ENCODE data around the gene MAP3K6. TPM values are rescaled to one million over a fixed set of nuclear protein-coding genes. Genes with fewer than 3 reads are reported as not detected.

MAP3K6 gene, protein sequence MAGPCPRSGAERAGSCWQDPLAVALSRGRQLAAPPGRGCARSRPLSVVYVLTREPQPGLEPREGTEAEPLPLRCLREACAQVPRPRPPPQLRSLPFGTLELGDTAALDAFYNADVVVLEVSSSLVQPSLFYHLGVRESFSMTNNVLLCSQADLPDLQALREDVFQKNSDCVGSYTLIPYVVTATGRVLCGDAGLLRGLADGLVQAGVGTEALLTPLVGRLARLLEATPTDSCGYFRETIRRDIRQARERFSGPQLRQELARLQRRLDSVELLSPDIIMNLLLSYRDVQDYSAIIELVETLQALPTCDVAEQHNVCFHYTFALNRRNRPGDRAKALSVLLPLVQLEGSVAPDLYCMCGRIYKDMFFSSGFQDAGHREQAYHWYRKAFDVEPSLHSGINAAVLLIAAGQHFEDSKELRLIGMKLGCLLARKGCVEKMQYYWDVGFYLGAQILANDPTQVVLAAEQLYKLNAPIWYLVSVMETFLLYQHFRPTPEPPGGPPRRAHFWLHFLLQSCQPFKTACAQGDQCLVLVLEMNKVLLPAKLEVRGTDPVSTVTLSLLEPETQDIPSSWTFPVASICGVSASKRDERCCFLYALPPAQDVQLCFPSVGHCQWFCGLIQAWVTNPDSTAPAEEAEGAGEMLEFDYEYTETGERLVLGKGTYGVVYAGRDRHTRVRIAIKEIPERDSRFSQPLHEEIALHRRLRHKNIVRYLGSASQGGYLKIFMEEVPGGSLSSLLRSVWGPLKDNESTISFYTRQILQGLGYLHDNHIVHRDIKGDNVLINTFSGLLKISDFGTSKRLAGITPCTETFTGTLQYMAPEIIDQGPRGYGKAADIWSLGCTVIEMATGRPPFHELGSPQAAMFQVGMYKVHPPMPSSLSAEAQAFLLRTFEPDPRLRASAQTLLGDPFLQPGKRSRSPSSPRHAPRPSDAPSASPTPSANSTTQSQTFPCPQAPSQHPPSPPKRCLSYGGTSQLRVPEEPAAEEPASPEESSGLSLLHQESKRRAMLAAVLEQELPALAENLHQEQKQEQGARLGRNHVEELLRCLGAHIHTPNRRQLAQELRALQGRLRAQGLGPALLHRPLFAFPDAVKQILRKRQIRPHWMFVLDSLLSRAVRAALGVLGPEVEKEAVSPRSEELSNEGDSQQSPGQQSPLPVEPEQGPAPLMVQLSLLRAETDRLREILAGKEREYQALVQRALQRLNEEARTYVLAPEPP (N-terminal part only)
- total RNA-seq (2021), result 7.0 and 7.7 TPM in 2 replicates
- long read RNA-seq, full-length matches to known transcripts, result 1 of 15 reads
- long read RNA-seq, partial matches to known transcripts, result 11 of 15 reads
- long read RNA-seq, other reads (novel, unspliced or antisense), result 3 of 15 reads

DNA sequence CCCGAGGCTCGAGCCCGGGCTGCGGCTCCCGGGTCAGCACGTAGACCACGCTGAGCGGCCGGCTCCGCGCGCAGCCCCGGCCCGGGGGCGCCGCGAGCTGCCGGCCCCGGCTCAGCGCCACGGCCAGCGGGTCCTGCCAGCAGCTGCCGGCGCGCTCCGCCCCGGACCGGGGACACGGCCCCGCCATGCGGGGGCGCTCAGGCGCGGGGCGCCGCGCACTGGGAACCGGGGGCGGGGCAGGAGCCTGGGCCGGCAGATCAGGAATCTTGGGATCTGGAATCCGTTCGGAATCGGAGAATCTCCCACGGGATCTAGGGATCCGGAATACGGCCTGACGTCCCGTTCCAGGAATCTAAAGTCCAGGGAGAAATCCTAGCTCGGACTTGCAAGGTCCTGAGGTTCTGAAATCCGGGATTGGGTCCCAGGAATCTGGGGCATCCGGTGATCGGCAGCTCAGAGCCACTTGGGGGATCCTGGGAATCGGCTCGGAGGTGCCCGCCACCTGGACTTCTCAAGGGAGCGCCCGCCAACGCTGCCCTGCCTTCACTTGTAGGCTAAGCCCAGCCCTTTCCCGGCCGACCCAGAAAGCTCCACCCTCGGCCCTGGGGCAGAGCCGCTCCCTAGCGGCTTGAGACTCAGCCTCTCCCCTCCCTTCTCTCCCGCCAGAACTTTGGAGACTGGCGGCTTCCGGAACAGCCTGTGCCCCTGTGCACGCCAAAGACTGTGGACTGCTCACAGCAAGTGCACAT lies at the start of gene MAP3K6:
Gene MAP3K6, minus strand, starts transcription at position 551 of the 749 bp plus-strand sequence. Its CDS starts 364 bp downstream, at position 187.
- Histone ChIP-seq H3K9me3 (ENCODE audit: control insufficient read depth, low read depth, low read length) (no peaks in the 10 kb centered on the region), H2BK12ac (ENCODE audit: insufficient read length, low read depth, low read length) (no peak within 1 kb of the TSS), H3K4ac (ENCODE audit: low read depth, low read length) (no peak within 1 kb of the TSS), H3K18ac (ENCODE audit: insufficient read length, low read depth, low read length) (peak within 1 kb of the TSS; percentile 23), H4K91ac (ENCODE audit: insufficient read length, low read depth, low read length) (no peak within 1 kb of the TSS), H2AK5ac (ENCODE audit: insufficient read length, low read length) (no peak within 1 kb of the TSS), H3K27ac (ENCODE audit: insufficient read length, low read depth, low read length) (no peak within 1 kb of the TSS), H3K4me1 (ENCODE audit: insufficient read depth, low read length) (no peaks in the 10 kb centered on the region; the same call in 1 of the 2 replicates), H3K23me2 (ENCODE audit: insufficient read length, low read depth, low read length, poor library complexity, severe bottlenecking) (peaks cover 9% of the 10 kb centered on the region), H3K79me2 (ENCODE audit: insufficient read depth, low read length) (no peaks in the 10 kb centered on the region), H3K4me2 (ENCODE audit: insufficient read depth, insufficient read length, low read length) (peak within 1 kb of the TSS; percentile 79), H4K8ac (replicated peaks; ENCODE audit: insufficient read length, low read depth, low read length) (no peak within 1 kb of the TSS), H3K9ac (ENCODE audit: extremely low read depth, insufficient read length, low read length) (peak within 1 kb of the TSS; percentile 63), H3K79me1 (ENCODE audit: insufficient read depth, low read depth, low read length, poor library complexity, severe bottlenecking) (no peaks in the 10 kb centered on the region), H3K14ac (ENCODE audit: insufficient read depth, low read length) (no peak within 1 kb of the TSS; the same call in 1 of the 2 replicates), H4K20me1 (ENCODE audit: control insufficient read depth, insufficient read depth, insufficient read length) (peaks cover 2% of the 10 kb centered on the region), H2BK20ac (ENCODE audit: low read depth, low read length, poor library complexity, severe bottlenecking) (no peak within 1 kb of the TSS), H4K5ac (ENCODE audit: insufficient read length, low read depth, low read length) (no peak within 1 kb of the TSS), H3T11ph (ENCODE audit: low read length) (no peak within 1 kb of the TSS), H2BK15ac (ENCODE audit: low read depth, low read length) (no peak within 1 kb of the TSS), H2AFZ (ENCODE audit: low read length) (no peak within 1 kb of the TSS), H3K27me3 (ENCODE audit: insufficient read depth, low read length) (peaks cover 3% of the 10 kb centered on the region; the same call in 1 of the 2 replicates), H3K23ac (ENCODE audit: insufficient read length, low read depth, low read length) (no peak within 1 kb of the TSS), H2BK120ac (ENCODE audit: low read depth, low read length, poor library complexity, severe bottlenecking) (no peak within 1 kb of the TSS), H2BK5ac (ENCODE audit: insufficient read length, low read length) (no peak within 1 kb of the TSS), H3K56ac (ENCODE audit: insufficient read length, low read depth, low read length) (no peak within 1 kb of the TSS)
- DNase-seq, result peak; percentile 82
- no CpG with 5 or more reads among the region's 67 CpGs for WGBS (ENCODE audit: extremely low coverage, insufficient read length, low lambda C conversion rate)
- H3K9me3 Mint-ChIP-seq, result no peaks in the 10 kb centered on the region
- H3K4me3 Mint-ChIP-seq, result peak within 1 kb of the TSS; percentile 78 to 93
- H3K27ac Mint-ChIP-seq, result peak within 1 kb of the TSS; percentile 85 to 91 (median 87); a peak in 4 of 7 replicates
- peaks cover 16 to 28% of the 10 kb centered on the region in 2 experiments for H3K4me1 Mint-ChIP-seq
- peaks cover 28% of the 10 kb centered on the region for H3K27me3 Mint-ChIP-seq (ENCODE audit: low read depth)
- TF ChIP-seq, protein P1, sequence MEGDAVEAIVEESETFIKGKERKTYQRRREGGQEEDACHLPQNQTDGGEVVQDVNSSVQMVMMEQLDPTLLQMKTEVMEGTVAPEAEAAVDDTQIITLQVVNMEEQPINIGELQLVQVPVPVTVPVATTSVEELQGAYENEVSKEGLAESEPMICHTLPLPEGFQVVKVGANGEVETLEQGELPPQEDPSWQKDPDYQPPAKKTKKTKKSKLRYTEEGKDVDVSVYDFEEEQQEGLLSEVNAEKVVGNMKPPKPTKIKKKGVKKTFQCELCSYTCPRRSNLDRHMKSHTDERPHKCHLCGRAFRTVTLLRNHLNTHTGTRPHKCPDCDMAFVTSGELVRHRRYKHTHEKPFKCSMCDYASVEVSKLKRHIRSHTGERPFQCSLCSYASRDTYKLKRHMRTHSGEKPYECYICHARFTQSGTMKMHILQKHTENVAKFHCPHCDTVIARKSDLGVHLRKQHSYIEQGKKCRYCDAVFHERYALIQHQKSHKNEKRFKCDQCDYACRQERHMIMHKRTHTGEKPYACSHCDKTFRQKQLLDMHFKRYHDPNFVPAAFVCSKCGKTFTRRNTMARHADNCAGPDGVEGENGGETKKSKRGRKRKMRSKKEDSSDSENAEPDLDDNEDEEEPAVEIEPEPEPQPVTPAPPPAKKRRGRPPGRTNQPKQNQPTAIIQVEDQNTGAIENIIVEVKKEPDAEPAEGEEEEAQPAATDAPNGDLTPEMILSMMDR (conservative IDR thresholded peaks at IDR 0.05), result peak; percentile 43; the same call in 2 of the 3 replicates
- no peaks in the 10 kb centered on the region; a peak in 1 of 7 replicates for H3K36me3 Mint-ChIP-seq (ENCODE audit: insufficient read depth in 1 of 3, low read depth in 3 of 3)

Measured in H9 (cell line).